HG02571 (cell line): ENCODE data around the gene FAM83F.
"Not testable (repeated sequence)": the region's sequence is repeated elsewhere in the genome, so short reads cannot be mapped to it uniquely, and the experiment has no call there.

Experiments
- ATAC-seq: cut with Tn5 transposase; IDR thresholded peaks from one replicate; pipeline ENCODE4 v1.9.1; 2021; ENCODE audit warnings: mild to moderate bottlenecking, moderate library complexity; ENCODE audit not compliant: unreplicated experiment

Gene FAM83F

DNA sequence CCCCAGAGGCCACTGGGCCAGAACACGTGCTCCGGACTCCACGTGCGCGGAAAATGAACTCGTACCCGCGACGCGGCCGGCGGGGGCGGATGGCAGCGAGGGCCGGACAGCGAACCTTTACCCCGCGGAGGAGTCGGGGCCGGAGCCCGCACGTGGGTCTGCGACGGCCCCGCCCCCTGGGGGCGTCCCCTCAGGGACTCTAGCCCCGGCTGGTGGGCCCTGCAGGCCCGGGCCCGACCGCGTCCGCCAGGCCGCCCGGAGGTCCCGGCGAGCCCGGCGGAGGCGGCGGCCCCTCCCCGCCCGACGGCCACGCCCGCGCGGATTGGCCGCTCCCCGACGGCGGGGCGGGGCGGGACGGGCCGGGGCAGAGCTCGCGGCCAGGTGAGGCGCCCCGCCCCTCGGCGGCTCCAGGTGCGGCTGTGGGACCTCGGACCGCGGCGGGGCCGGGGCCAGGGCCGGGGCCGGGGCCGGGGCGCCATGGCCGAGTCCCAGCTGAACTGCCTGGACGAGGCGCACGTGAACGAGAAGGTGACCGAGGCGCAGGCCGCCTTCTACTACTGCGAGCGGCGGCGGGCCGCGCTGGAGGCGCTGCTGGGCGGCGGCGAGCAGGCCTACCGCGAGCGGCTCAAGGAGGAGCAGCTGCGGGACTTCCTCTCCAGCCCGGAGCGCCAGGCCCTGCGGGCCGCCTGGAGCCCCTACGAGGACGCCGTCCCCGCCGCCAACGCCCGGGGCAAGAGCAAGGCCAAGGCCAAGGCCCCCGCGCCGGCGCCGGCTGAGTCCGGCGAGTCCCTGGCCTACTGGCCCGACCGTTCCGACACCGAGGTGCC, at the start of gene FAM83F:
FAM83F (plus strand) TSS at position 389 of the 827 bp plus-strand sequence; CDS start at position 478, 89 bp downstream.
- no peak for ATAC-seq

DNA sequence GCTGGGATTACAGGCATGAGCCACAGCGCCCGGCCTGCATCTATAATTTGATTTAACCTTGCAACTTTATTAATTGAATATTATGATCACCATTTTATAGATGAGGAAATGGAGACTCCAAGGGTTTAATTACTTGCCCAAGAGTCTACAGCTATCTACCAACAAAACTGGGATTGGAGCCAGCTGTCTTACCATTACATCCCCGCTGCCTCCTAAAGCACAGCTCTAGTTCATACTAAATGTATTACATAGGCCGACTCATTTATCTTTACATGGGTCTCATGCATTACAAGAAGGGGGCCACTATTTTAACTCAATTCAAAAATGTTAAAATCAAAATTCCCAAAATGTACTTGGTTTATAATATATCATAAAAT, 48.6 kb upstream of the FAM83F start:
- ATAC-seq = no peak

DNA sequence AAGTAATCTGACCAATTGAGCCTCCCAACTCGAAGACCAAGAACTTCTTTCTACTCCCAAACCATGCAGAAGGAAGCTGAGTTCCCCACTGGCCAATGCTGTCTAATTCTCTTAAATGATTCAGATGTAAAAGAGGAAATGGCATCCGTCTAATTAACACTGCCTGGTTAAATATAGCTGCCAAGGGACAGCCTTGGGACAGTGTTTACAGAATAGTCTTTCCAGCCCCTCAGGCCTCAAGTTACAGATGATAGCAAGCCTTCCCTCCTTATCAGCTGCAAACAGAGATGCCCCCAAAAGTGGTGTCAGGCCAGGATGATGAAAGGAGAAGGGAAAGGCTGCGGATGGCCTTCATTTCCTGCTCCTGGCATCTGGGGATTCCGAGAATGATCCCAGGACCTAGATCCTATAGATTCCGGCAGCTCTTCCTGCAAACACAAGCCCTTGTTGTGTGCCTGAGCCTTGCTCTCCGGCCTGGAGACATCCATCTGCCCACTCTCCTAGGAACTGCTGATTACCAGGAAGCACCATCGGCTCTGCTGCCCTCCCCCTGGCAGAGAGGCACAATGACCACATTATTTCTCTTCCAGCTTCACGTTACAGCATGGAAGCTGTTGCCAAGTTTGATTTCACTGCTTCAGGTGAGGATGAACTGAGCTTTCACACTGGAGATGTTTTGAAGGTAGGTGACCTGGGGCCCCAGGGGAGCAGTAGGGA, 48.1 kb upstream of the FAM83F start:
- no peak for ATAC-seq

DNA sequence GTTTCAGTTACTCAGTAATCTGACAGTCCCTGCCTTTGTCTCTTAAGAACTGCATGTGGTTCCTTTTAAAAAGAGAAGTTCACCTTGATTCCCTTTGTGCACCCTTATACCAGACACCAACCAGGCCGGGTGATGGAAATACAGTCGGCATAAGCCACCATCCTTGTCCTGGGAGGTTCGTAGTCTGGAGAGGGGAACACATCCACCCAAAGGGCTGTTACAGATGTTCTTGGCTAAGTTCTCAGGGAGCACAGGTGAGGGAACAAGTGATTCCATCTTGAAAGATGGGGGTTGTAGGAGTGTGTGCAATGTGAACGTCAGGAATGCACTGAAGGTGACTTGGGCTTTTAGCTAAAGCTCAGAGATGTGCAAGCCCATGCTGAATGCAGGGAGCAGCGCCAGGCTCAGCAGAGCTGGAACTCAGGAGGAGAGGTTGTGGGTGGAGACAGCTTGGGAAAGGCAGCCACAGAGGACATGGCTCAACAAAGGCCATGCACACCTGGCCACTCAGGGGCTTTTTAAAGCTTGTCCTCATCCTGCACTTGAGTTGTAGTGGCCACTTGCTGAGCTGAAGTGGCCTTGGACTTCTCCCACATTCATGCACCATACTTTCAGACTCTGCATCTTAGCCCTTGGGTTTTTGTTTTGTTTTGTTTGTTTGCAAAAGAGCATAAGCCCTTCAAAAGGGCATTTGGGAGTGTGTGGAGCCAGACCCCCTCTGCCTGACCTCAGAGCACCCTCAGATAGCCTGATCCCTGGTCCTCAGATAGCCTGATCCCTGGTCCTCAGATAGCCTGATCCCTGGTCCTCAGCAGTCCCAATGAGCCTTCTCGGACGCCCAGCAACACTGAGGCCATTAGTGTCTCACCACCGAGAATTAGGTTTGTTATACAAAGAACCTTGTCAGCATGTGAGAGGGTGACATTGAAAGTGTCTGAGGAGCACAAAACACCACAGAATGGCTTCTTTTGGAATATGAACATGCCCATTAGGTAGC, 47.2 kb upstream of the FAM83F start:
- no peak for ATAC-seq

DNA sequence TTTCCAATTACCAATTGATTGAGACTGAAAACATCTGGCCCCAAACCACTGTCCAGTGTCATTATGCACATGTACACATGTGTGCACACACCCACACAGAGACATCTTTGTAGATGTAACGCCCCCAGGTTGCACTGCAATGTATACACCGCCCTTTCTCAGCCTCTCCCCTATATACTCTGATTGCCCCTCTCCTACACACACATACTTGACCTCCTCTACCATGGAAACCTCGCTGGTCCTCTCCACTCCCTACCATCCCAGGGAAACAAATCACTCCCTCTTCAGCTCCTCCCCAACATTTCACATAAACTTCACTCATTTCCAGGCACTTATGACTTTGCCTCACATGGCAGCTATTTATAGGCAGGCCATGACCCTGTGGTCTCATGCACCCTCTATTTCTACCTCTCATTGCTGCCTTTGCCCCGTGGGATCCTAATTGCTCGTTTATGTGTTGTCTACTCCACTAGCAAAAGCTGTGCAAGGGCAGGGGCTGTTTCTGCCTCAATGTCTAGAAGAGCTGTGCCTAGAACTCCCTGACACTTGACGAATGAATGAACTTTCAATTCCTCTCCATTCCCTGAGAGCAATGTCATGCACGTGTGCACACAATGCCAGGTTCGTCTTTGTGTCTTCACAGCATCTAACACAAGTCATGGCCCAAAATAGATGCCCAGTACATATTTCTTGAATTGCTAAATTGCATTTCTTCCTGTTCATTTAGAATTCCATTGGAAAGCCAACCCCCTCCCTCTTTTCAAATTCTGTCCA, 44.6 kb upstream of the FAM83F start:
- ATAC-seq = no peak

DNA sequence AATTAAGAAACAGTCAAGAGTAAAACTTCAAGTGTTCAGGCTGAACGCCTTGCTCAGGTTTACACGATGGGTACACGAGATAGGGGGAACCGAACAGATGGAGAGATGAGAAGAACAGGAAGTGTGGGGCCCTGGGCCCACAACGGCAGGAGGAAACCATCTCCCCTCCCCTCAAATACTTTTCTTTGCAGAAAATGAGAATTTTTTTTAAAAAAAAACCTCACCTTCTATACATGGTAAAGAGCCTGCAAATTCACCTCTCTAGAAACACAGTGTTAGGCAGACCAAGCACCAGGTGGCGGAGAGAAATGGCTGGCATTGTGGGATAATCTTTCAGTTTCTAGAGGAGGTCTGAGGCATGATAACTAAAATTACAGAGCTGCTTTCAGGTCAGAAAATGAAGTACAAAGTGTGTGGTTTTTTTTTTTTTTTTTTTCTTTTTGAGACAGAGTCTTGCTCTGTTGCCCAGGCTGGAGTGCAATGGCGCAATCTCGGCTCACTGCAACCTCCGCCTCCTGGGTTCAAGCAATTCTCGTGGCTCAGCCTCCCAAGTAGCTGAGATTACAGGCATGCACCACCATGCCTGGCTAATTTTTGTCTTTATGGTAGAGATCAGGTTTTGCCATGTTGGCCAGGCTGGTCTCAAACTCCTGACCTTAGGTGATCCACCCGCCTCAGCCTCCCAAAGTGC, 43.0 kb upstream of the FAM83F start:
- ATAC-seq = not testable (repeated sequence)

DNA sequence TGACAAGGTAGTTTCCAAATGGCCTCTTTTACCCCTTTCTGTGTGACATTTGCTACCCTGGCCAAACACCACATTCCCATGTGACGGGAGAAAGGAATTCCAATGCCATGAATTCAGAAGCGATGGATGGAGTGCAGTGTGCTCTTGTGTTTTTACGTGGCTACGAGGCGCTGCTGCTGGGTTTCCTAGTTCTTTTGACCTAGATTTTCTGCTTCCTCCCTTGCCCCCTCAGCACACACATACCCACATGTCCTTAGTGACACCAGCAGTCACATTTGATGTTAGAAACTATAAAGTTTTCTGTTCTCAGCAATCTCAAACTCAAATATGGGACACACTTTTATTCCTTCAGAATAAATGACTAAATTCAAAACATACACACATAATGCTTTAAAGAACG, 42.4 kb upstream of the FAM83F start:
- no peak for ATAC-seq

DNA sequence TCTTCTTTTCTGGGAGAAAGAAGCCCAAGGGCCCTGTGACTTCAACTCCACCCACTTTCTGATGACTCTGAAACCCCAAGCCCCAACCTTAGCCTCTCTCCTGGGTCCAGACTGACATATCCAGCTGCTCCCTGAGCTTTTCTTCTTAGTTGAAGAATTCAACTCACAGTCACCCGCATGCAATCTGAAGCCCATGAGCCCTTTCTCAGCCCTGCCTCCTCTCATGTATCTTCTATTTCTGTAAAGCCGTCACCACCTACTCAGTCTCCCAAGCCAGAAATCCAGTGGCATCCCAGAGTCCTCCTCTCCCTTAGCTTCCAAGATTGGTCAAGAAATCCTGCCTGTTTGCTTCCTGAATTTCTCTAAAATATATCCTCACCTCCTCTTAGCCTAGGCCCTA, 41.7 kb upstream of the FAM83F start:
- ATAC-seq = no peak

DNA sequence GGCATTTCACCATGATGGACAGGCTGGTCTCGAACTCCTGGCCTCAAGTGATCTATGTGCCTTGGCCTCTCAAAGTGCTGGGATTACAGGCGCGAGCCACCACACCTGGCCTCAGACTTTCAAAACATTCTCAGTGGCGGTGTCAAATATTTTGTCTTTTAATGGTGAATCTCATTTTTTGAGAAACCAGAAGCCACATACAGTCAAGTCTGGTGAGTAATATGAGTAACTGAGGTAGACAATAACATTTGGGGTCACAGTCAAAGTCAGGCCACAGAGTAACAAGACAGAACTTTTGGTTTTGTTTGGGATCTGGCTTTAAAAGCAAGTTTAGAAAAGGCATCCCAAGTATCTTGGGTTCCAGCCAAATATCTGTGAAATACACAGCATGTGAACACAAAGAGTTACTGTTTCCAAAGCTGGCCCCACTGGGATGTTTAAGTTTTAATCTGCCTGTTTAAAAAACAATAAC, 40.1 kb upstream of the FAM83F start:
- ATAC-seq = no peak

DNA sequence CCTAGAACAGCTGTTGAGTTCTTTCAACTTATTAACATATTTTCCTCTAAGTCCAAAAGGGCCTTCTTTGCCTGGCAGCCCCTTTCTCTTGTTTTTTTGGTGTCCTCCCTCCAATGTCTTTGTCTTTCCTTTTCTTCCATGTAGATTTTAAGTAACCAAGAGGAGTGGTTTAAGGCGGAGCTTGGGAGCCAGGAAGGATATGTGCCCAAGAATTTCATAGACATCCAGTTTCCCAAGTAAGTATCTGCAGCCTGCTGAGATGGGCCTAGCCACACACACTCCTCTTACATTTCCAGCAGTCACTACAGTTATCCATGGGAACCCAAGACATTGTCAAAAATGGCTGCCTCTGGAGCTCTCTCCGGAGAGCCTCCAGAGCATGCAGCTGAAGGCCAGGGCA, 39.1 kb upstream of the FAM83F start:
- ATAC-seq = no peak

DNA sequence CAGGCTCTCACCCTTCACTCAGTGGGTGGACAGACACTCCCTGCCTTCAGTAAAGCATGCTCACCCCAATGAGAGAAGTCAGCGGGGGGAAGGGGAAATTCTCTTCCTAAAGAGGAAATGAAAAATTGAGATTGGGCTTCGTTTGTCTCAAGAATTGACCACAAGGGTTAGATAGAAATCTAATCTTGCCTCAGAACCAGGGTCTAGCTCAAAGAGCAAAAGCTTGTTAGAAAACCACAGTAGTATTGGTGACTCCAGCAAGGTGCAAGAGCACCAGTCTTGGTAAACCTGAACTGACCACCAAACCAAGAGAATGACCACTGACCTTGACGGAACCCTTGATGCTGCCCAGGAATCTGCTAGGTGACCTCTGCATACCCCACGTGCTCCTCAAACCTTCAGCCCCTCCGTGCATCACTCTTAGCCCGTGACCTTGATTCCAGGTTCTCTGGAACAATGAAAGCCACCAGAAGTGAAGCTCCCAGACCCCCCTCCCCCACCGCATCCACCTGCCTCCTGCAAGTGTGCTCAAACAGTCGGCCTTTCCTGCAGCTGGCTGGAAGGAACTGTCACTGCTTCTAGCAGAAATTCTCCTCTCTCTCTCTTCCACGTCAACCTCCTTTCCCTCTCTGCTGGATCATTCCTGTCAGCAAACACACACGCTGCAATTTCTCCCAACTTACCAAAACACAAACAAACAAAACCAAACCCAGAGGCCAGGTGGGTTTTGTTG, 37.7 kb upstream of the FAM83F start:
- ATAC-seq = no peak

DNA sequence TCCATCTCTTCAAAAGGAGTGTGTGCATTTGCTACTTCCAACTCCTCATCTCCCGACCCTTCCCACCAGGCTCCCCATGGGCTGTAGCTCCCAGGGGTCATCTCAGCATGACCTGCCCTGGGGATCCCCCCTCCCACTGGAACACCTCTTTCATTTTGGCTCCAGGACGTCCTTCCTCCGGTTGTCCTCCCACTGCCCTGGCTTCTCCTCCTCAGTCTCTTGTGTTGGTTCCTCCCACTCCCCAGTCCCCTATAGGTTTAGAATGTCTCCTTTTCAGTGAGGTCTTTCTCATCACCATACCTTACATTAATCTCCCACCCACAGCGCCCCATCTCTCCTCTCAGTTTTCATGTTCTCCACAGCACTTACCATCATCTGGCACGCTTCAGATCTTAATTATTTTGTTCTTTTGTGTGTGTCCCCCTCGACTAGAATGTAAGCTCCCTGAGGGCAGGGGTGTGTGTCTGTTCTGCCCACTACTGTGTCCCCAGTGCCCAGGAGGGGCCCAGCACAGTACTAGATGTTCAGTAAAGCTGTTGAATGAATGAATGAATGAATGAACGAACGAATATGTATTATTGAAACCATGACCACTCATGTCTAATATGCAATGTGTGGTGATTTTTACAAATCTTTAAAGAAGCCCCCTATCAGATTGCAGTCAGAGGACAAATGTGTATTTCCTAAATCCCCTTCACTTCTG, 36.6 kb upstream of the FAM83F start:
- ATAC-seq = no peak

DNA sequence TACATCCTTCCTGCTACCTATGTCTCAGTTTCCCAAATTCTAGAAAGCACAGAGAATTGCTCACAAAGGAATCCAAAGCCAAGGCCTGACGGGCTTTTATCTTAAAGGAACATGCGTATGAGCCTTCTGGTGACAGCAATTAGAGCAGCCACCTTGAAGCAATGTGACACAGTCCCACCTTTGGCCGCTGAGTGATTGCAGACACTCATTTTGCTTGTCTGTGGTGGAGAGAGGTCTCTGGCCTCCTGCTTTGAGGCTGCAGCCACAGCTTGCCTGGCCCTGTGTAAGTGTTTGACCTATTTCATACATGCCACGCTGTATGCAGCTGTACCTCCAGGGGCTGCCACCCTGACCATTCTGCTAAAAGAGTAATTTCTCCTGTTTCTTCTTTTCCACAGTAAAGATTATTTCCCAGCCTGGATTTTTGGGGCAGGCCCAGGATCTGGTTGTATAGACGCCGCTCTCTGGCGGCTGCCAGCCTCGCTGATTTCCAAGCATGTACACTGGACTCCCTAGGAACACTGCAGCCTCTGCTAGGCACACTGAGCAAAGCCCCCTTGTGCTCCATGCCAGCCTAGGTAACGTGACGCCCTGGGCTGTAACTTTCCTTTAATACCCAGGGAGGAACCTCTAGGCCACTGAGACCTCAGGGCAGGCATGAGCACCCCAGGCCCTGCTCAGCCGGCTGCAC, 35.7 kb upstream of the FAM83F start:
- ATAC-seq = no peak

DNA sequence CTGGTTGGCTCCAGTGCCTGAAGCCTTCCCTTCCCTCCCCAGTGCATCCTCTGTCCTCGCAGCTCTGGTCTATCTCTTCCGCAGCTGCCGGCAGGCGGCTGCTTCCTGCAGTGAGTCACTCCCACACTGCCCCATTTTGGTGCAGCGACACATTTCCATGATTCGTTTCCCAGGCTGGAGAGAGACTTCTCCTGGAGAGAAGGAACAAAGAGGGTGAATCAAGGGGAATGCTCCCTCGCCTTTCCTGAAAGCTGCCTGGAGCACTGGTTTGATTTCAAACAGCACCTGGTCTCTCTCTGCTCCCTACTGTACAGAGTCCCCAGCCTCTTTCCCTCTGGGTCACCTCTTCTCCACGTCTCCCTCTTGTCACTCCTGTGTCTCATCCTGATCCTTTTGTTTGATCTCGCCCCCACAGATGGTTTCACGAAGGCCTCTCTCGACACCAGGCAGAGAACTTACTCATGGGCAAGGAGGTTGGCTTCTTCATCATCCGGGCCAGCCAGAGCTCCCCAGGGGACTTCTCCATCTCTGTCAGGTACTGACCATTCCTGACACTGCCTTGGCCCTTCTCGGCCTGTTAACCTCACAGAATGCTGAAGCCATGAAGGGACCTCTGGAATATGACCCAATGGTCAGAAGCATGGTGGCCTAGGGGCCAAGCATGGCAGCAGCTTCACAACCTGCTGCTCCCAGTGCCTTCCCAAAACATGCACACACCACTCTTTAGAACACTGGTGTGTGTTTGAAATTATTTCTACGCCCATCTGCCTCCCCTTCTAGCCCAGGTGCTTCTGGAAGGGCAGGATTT, 34.9 kb upstream of the FAM83F start, which contains the start of gene TMA7B:
TMA7B (plus strand) TSS at position 758 of the 808 bp plus-strand sequence. CDS start 3,978 bp downstream, outside the sequence.
- no peak for ATAC-seq

DNA sequence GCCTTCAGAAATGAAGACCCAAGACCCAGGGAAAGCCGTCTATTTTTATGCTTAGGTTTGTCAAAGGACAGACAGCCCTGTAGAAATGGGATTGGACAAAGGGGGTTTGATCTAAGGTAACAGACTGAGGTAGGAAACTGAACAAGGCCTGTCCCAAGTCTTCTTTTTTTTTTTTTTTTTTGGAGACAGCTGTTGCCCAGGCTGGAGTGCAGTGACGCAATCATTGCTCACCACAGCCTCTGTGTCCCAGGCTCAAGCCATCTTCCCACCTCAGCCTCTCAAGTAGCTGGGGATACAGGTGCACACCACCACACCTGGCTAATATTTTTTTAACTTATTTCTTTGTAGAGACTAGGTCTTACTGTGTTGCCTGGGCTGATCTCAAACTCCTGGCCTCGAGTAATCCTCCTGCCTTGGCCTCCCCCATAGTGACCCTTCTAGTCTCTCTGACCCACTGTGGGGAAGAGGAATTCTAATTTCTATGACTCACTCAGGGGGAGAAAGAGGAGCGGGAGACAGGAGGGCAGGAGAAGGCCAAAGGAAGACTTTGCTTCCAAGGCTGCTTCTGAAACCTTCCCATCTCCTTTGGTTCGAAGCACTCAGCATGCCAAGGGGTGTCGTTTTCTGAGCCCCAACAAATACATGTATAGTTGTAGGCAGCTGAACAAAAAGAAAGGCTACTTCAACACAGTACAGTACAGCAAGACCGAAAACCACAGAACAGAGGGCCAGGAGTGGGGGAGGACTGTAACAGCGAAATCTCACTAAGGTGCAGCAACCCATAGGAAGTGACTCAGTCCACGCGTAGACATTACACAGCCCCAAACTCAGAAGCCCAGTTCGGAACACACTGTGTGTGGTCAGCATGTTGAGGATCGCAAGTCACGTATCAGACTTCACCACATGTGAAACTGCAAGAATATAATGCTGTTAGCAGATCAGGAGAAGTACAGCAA, 33.7 kb upstream of the FAM83F start:
- peak; percentile 72 for ATAC-seq

DNA sequence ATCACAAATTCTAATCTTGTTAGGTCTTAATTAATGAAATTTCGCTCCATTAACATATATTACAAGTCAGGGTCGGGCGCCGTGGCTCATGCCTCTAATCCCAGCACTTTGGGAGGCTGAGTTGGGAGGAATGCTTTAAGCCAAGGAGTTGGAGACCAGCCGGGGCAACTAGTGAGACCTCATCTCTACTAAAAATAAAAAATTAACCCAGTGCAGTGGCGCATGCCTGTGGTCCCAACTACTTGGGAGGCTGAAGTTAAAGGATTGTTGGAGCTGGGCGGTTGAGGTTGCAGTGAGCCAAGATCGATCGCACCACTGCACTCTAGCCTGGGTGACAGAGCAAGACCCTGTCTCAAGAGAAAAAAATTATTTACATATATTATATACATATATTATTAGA, 32.7 kb upstream of the FAM83F start:
- ATAC-seq = no peak
